IMR-90 (cell line): ENCODE results near the gene EGFL8. TPM values are rescaled to one million over a fixed set of nuclear protein-coding genes. Genes with fewer than 3 reads are reported as not detected.

Experiments
- ATAC-seq: fragments of 200-7000 bp; cut with Tn5 transposase; 2 replicates; pipeline ENCODE4 v1.9.1; 2020; ENCODE audit warnings: low read depth, mild to moderate bottlenecking, moderate library complexity
- BruUV-seq: library from RNA; stranded (reverse); fragments of 400-500 nt; replicated peaks from 2 replicates; lab custom pipeline; 2021; lab: Mats Ljungman, UMichigan
- CTCF ChIA-PET: fragments of 300-600 bp; formaldehyde crosslinking; extraction: SDS; loops from one replicate; lab custom pipeline; 2021; ENCODE audit warnings: antibody characterized with exemption; lab: Yijun Ruan, JAX
- POLR2A ChIA-PET: fragments of 300-600 bp; sonication (Branson Sonifier 250); formaldehyde crosslinking; loops from one replicate; lab custom pipeline; 2022; ENCODE audit warnings: antibody characterized with exemption; ENCODE audit not compliant: unreplicated experiment; lab: Charles Lee
- DNase-seq: peaks from one replicate; pipeline ENCODE4 v3.0.0; 2013
- H2AFZ ChIP-seq: replicated peaks from 2 replicates; pipeline ENCODE3; 2013; ENCODE audit warnings: low read length, mild to moderate bottlenecking; ENCODE audit not compliant: poor library complexity
- H2AK5ac ChIP-seq: 2 replicates; pipeline ENCODE4 v1.6.1; 2013; ENCODE audit warnings: low read depth, low read length, inconsistent platforms
- H2AK9ac ChIP-seq: replicated peaks from 2 replicates; pipeline ENCODE3; 2013; ENCODE audit warnings: mild to moderate bottlenecking, low read depth, low read length, moderate library complexity; ENCODE audit not compliant: poor library complexity
- H2BK120ac ChIP-seq: 2 replicates; pipeline ENCODE4 v1.6.1; 2013; ENCODE audit warnings: low read depth, low read length, inconsistent platforms
- H2BK15ac ChIP-seq: 3 replicates; pipeline ENCODE4 v1.6.1; 2013; ENCODE audit warnings: low read depth, low read length, inconsistent platforms
- H2BK20ac ChIP-seq: 2 replicates; pipeline ENCODE4 v1.6.1; 2013; ENCODE audit warnings: low read depth, mild to moderate bottlenecking, inconsistent platforms, low read length, moderate library complexity
- H2BK5ac ChIP-seq: 2 replicates; pipeline ENCODE4 v1.6.1; 2013; ENCODE audit warnings: mild to moderate bottlenecking, low read depth, low read length, inconsistent platforms; ENCODE audit not compliant: poor library complexity, severe bottlenecking
- H3K14ac ChIP-seq: replicated peaks from 2 replicates; pipeline ENCODE4 v1.6.1; 2013; ENCODE audit warnings: low read depth, low read length, inconsistent platforms
- H3K18ac ChIP-seq: 2 replicates; pipeline ENCODE4 v1.6.1; 2013; ENCODE audit warnings: low read depth, low read length, control low read depth
- H3K23ac ChIP-seq: 2 replicates; pipeline ENCODE4 v1.6.1; 2013; ENCODE audit warnings: low read depth, low read length, inconsistent platforms
- H3K27ac ChIP-seq: 2 replicates; pipeline ENCODE4 v1.5.1; 2013; ENCODE audit warnings: mild to moderate bottlenecking, control low read depth, low read length; ENCODE audit not compliant: insufficient read depth
- H3K27me3 ChIP-seq: 2 replicates; pipeline ENCODE4 v1.6.1; 2013; ENCODE audit warnings: low read length; ENCODE audit not compliant: control insufficient read depth, insufficient read depth
- H3K36me3 ChIP-seq: 2 replicates; pipeline ENCODE4 v1.6.1; 2013; ENCODE audit warnings: low read length, mixed read lengths; ENCODE audit not compliant: control insufficient read depth, insufficient read depth
- H3K4ac ChIP-seq: 2 replicates; pipeline ENCODE4 v1.6.1; 2013; ENCODE audit warnings: low read depth, low read length, inconsistent platforms
- H3K4me1 ChIP-seq: 2 replicates; pipeline ENCODE4 v1.6.1; 2013; ENCODE audit warnings: low read length, mixed read lengths; ENCODE audit not compliant: control insufficient read depth, insufficient read depth
- H3K4me2 ChIP-seq: 2 replicates; pipeline ENCODE4 v1.6.1; 2013; ENCODE audit warnings: low read depth, mild to moderate bottlenecking, control low read depth, low read length, moderate library complexity
- H3K4me3 ChIP-seq: 2 replicates; pipeline ENCODE4 v1.5.1; 2013; ENCODE audit warnings: low read depth, mild to moderate bottlenecking, control low read depth, low read length, moderate library complexity; ENCODE audit not compliant: insufficient read depth
- H3K56ac ChIP-seq: 2 replicates; pipeline ENCODE4 v1.6.1; 2013; ENCODE audit warnings: low read length, inconsistent platforms; ENCODE audit not compliant: insufficient read depth; ENCODE audit errors: extremely low read depth
- H3K79me1 ChIP-seq, 2 experiments: 2 replicates each; pipeline ENCODE4 v1.6.1; 2013; ENCODE audit warnings: low read length in 2 of 2, inconsistent platforms in 1 of 2, low read depth in 1 of 2
- H3K9ac ChIP-seq: 2 replicates; pipeline ENCODE4 v1.6.1; 2013; ENCODE audit warnings: low read depth, low read length, control low read depth
- H3K9me1 ChIP-seq: 2 replicates; pipeline ENCODE4 v1.6.1; 2013; ENCODE audit warnings: low read length, inconsistent platforms; ENCODE audit not compliant: insufficient read depth
- H3K9me3 ChIP-seq: 2 replicates; pipeline ENCODE4 v1.6.1; 2013; ENCODE audit warnings: low read length; ENCODE audit not compliant: control insufficient read depth, insufficient read depth
- H4K20me1 ChIP-seq: 2 replicates; pipeline ENCODE4 v1.6.1; 2013; ENCODE audit warnings: low read length, inconsistent platforms; ENCODE audit not compliant: insufficient read depth
- H4K5ac ChIP-seq: 2 replicates; pipeline ENCODE4 v1.6.1; 2013; ENCODE audit warnings: mild to moderate bottlenecking, low read depth, low read length, control low read depth
- H4K8ac ChIP-seq, 2 experiments: 2 replicates each; pipeline ENCODE4 v1.6.1; 2013; ENCODE audit warnings: low read depth in 2 of 2, low read length in 2 of 2, control low read depth in 1 of 2, inconsistent platforms in 1 of 2
- H4K91ac ChIP-seq: 2 replicates; pipeline ENCODE4 v1.6.1; 2013; ENCODE audit warnings: low read depth, low read length, inconsistent platforms; ENCODE audit not compliant: insufficient read depth
- BHLHE40 ChIP-seq: fragments of 150-350 bp; IDR thresholded peaks from 2 replicates; pipeline ENCODE4 v1.6.1; 2016; ENCODE audit warnings: mild to moderate bottlenecking, low read depth, low read length
- CEBPB ChIP-seq: IDR thresholded peaks from 2 replicates; pipeline ENCODE4 v1.6.1; 2012; ENCODE audit warnings: low read depth, low read length, improper control_type of control experiment
- CHD1 ChIP-seq: IDR thresholded peaks from 2 replicates; pipeline ENCODE4 v1.6.1; 2012; ENCODE audit warnings: low read depth, low read length, improper control_type of control experiment
- FOS ChIP-seq: fragments of 150-350 bp; IDR thresholded peaks from 2 replicates; pipeline ENCODE4 v1.6.1; 2016; ENCODE audit warnings: low read depth, low read length
- MAFK ChIP-seq: IDR thresholded peaks from 2 replicates; pipeline ENCODE4 v1.6.1; 2012; ENCODE audit warnings: low read depth, low read length, improper control_type of control experiment
- MAZ ChIP-seq: IDR thresholded peaks from 2 replicates; pipeline ENCODE4 v1.6.1; 2012; ENCODE audit warnings: low read depth, mild to moderate bottlenecking, low read length, improper control_type of control experiment, moderate library complexity, borderline replicate concordance
- POLR2A ChIP-seq: IDR thresholded peaks from 2 replicates; pipeline ENCODE4 v1.6.1; 2012; ENCODE audit warnings: mild to moderate bottlenecking, low read depth, low read length
- RAD21 ChIP-seq: IDR thresholded peaks from 2 replicates; pipeline ENCODE4 v1.6.1; 2012; ENCODE audit warnings: low read length, improper control_type of control experiment
- RCOR1 ChIP-seq: IDR thresholded peaks from 2 replicates; pipeline ENCODE4 v1.6.1; 2012; ENCODE audit warnings: mild to moderate bottlenecking, low read length, improper control_type of control experiment; ENCODE audit not compliant: insufficient replicate concordance
- RFX5 ChIP-seq: IDR thresholded peaks from 2 replicates; pipeline ENCODE4 v1.8.0; 2012; ENCODE audit warnings: low read depth, mild to moderate bottlenecking, low read length, moderate library complexity
- WGBS, 2 experiments: methylation state at CpG; one replicate each; pipeline versions ENCODE4 v1.1.5 to v1.1.7; 2013; ENCODE audit warnings: missing lambda C conversion rate in 2 of 2; ENCODE audit not compliant: insufficient read length in 1 of 2; ENCODE audit errors: extremely low coverage in 2 of 2; 5-methylcytosine and 5-hydroxymethylcytosine counted together
- dilution Hi-C: fragments of 300-500 bp; cut with HindIII; formaldehyde crosslinking; loops from one replicate; pipeline ENCODE4 v1.14.3; 2018; ENCODE audit warnings: low sequenced_read_pairs; ENCODE audit not compliant: unreplicated experiment
- in situ Hi-C: fragments of 300-500 bp; cut with MboI; formaldehyde crosslinking; loops from 3 replicates; pipeline ENCODE4 v1.14.3; 2019; ENCODE audit warnings: low sequenced_read_pairs, inconsistent platforms, mixed read lengths
- intact Hi-C: fragments of 100-400 bp; cut with micrococcal nuclease; formaldehyde crosslinking; loops from 2 replicates; pipeline ENCODE4 v1.10.0; 2022
- polyA plus RNA-seq, 3 experiments: library from polyadenylated mRNA; depleted of rRNA; stranded (reverse); fragments of >200 nt; gene quantifications; 2 replicates each; pipeline ENCODE4 v1.2.3, GENCODE V29; 2012; ENCODE audit warnings: low replicate concordance in 1 of 3
- total RNA-seq: library from RNA; depleted of rRNA; stranded (reverse); fragments of >200 nt; gene quantifications from 2 replicates; pipeline ENCODE4 v1.2.3, GENCODE V29; 2012
- TF ChIP-seq, protein P1 (sequence below): fragments of 150-350 bp; IDR thresholded peaks from 2 replicates; pipeline ENCODE4 v1.6.1; 2016; ENCODE audit warnings: low read depth, mild to moderate bottlenecking, low read length, moderate library complexity, borderline replicate concordance
- TF ChIP-seq, protein P2 (sequence below): conservative IDR thresholded peaks from 2 replicates; pipeline ENCODE4 v1.5.1; 2012; ENCODE audit warnings: mild to moderate bottlenecking, low read depth, low read length, improper control_type of control experiment

Gene EGFL8
- total and polyA plus RNA-seq, 2 of the 4 experiments (the other 2 are of a cell fraction) = 0.18 to 4.7 TPM

DNA sequence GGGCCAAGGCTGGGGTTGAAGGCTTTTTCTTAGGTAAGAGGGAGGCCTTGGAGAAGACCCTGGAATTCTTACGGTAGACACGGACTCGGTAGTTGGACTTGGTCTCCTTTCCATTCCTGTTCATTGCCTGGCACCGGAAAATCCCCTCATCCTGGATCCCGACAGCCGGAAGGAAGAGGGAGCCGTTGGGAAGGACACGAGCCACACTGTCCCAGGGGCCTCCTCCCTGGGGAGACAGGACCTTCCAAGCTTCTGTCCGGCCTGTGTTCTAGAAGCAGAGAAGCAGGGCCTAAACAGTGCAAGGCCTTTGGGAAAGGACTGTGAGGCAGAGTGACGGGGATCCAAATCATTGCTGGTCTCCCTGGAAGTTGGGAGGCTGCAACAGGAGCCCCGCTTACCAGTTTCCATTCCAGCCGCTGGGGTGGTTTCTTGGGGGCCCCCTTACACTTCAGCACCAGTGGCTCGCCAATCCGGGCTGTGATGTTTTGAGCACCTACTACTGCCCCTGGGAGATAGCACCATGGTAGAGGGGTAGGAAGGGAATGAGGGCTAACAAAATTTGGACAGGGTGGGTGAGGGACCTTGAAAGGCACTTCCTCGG is 19.2 kb downstream of the EGFL8 start:
- Histone ChIP-seq H3K9ac (no peak overlapping the region), H4K20me1 (no peaks in the 10 kb centered on the region), H3K14ac (no peak overlapping the region), H3K4ac (no peak overlapping the region), H3K4me1 (no peaks in the 10 kb centered on the region), H2AK5ac (no peak overlapping the region), H3K4me2 (no peak overlapping the region), H3K4me3 (no peak overlapping the region), H4K91ac (no peak overlapping the region), H2AFZ (peak overlapping the region; percentile 39), H3K36me3 (peaks cover 38% of the 10 kb centered on the region), H3K27ac (no peak overlapping the region), H3K79me1 (peaks cover 17 to 48% of the 10 kb centered on the region in 2 experiments), H3K27me3 (no peaks in the 10 kb centered on the region), H2BK20ac (no peak overlapping the region), H3K9me3 (no peaks in the 10 kb centered on the region), H3K18ac (no peak overlapping the region), H2AK9ac (peak overlapping the region; percentile 71), H3K9me1 (peaks cover 15% of the 10 kb centered on the region), H4K5ac (no peak overlapping the region), H2BK15ac (no peak overlapping the region), H2BK120ac (no peak overlapping the region), H2BK5ac (no peak overlapping the region), H4K8ac (no peak overlapping the region), H3K23ac (no peak overlapping the region), H3K56ac (no peak overlapping the region)
- WGBS, 2 experiments = 80% methylated on average over 2 of the region's 15 CpGs; no CpG with 5 or more reads in 1 of the 2 experiments
- TF ChIP-seq, protein P1, sequence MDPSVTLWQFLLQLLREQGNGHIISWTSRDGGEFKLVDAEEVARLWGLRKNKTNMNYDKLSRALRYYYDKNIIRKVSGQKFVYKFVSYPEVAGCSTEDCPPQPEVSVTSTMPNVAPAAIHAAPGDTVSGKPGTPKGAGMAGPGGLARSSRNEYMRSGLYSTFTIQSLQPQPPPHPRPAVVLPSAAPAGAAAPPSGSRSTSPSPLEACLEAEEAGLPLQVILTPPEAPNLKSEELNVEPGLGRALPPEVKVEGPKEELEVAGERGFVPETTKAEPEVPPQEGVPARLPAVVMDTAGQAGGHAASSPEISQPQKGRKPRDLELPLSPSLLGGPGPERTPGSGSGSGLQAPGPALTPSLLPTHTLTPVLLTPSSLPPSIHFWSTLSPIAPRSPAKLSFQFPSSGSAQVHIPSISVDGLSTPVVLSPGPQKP = no peak
- TF ChIP-seq FOS (no peak), MAZ (no peak), CEBPB (no peak), RAD21 (no peak), RCOR1 (no peak), POLR2A (no peak), MAFK (no peak), CHD1 (no peak), RFX5 (no peak), BHLHE40 (no peak)
- TF ChIP-seq, protein P2, sequence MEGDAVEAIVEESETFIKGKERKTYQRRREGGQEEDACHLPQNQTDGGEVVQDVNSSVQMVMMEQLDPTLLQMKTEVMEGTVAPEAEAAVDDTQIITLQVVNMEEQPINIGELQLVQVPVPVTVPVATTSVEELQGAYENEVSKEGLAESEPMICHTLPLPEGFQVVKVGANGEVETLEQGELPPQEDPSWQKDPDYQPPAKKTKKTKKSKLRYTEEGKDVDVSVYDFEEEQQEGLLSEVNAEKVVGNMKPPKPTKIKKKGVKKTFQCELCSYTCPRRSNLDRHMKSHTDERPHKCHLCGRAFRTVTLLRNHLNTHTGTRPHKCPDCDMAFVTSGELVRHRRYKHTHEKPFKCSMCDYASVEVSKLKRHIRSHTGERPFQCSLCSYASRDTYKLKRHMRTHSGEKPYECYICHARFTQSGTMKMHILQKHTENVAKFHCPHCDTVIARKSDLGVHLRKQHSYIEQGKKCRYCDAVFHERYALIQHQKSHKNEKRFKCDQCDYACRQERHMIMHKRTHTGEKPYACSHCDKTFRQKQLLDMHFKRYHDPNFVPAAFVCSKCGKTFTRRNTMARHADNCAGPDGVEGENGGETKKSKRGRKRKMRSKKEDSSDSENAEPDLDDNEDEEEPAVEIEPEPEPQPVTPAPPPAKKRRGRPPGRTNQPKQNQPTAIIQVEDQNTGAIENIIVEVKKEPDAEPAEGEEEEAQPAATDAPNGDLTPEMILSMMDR = no peak
- ChIA-PET CTCF (no interaction called here), POLR2A (no interaction called here)
- BruUV-seq = no TSS peak
- in situ Hi-C loops (loop anchor here (25.0 kb wide), 1 partner anchor 779 kb away; the partner anchor contains the start of genes BRD2 and HLA-DMA), dilution Hi-C loops (no loop called here), intact Hi-C loops (no loop called here)
- DNase-seq (no peak), ATAC-seq (no peak)
